NCI-H146 treated with DMSO at 0.1 percent for 48 hours (cell line): ENCODE data around the gene CAPRIN2.

ENCODE experiments used
- DNase-seq: peaks from one replicate; lab custom pipeline; 2025; ENCODE audit not compliant: unreplicated experiment; lab: John Stamatoyannopoulos, UW

Gene CAPRIN2

GRCh38 chr12:30754750-30755394 lies at the start of gene CAPRIN2:
Gene CAPRIN2, minus strand, starts transcription at chr12:30754951. Its CDS starts 1,431 bp downstream, at chr12:30753520.
- peak; percentile 96 for DNase-seq

GRCh38 chr12:30797689-30798088 lies 42.9 kb upstream of the CAPRIN2 start:
- DNase-seq, result no peak

DNA sequence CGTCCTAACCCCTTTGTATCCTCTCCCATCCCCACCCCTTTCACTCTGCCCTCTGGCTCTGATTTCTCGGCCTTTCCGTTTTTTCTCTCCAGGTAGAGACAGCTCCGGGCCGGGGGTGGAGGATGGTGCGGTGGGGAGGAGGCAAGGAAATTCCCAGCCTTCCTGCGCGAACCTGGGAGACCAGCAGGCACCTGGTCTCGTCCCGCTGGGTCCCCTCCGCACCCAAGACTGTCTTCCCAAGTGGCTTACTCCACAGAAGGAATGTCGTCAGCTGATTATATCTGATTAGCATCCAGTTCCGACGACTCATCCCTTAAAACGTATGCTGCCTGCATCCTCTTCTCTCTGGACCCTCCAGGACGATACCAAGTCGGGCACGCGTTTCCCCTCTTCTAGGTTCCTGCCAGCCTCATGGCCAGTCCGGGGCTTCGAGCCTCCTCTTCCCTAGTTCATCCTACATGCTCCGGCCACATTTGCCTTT lies 42.2 kb upstream of the CAPRIN2 start:
- peak; percentile 12 for DNase-seq

DNA sequence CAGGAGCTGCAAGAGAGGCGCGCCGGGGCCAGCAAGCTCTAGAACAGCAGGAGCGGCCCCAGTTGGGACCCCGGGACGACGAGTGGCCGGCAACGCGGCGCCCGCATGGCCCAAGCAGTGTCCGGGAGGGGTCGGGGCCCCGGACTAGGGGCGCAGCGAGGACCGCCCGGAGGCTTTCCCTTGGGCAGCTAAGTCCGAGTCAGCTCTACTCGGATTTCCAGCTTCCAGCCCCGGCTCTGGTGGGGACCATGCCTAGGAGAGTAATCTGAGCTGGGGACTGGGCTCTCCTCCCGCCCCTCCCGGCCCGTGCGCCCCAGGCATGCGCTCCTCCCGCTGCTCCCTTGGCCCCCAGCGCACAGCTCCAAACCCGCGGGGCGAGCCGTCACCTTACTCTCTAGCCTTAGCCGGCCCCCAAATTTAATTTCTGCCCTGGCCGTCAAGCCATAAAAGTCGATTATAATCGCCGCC lies 41.6 kb upstream of the CAPRIN2 start:
- DNase-seq, result peak; percentile 25

DNA sequence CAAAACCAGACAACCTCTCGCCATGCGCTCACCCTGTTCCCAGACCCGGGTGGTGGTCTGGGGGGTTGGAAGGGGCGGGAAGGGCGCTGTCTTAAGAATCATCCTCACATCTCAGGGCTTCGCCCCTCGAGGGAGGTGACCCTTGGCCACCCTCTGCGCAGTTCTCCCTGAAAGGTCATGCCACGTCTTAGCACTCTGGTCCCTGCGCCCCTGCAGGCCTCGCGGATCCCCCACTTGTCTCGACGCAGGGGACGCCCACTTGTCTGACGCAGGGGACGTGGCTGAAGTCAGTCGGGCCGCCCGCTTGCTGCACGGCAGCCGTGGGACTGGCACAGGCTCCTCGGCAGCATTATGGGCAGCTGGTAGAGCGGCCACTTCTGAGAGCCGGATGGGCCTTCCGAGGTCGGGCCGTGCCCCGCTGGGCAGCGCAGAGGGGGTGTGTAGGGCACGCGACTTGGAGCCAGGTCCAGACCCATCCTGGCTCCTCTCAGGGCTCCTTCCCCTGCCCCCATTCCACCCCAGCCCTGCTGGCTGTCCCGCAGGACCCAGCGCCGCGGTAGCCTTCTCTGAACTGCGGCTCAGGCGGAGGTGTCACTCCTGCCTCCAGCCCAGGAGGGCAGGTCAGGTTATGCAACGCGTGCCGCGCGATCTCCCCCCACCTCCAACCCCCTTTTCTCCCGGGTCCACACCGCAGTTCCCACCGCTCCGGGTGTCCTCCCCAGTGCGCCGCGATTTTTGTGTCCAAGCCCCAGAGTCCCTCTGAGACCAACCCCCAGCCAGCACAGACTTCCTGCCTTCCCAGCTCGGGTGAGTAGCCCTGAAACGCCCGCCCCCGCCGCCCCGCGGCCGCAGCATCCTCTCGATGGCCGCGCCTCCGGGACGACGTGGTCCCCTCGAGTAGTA lies 40.9 kb upstream of the CAPRIN2 start:
- DNase-seq, result peak; percentile 37

GRCh38 chr12:30794591-30795409 lies 40.0 kb upstream of the CAPRIN2 start:
- peak; percentile 84 for DNase-seq

- no peak for DNase-seq
These were observed 39.3 kb upstream of the CAPRIN2 start for GRCh38 chr12:30794020-30794419.

GRCh38 chr12:30792648-30793499 lies 38.1 kb upstream of the CAPRIN2 start:
- DNase-seq, result no peak

- no peak for DNase-seq
These were observed 37.3 kb upstream of the CAPRIN2 start for GRCh38 chr12:30792085-30792484.

- DNase-seq, result no peak
These were observed 34.0 kb upstream of the CAPRIN2 start for GRCh38 chr12:30788754-30789153.

DNA sequence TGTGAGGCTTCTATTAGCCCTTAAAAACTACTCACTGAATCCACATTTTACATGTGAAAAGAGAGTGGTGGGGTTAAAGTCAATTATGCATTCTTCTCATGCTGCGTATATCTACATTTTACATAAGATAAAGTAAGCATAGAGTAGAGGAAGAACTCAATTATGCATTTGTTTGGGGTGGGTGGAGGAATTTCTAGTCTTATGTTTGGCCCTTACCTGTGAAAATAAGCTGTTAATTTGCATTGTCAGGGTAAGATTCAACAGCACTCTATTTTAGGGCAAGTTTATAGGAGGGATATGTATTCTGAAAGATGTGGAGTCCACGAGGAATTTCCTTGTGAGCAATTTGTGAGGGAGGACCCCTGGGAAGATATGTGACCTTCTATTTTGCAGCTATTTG lies 30.9 kb upstream of the CAPRIN2 start:
- DNase-seq, result no peak

- DNase-seq, result no peak
These were observed 29.8 kb upstream of the CAPRIN2 start for GRCh38 chr12:30784508-30784907.

DNA sequence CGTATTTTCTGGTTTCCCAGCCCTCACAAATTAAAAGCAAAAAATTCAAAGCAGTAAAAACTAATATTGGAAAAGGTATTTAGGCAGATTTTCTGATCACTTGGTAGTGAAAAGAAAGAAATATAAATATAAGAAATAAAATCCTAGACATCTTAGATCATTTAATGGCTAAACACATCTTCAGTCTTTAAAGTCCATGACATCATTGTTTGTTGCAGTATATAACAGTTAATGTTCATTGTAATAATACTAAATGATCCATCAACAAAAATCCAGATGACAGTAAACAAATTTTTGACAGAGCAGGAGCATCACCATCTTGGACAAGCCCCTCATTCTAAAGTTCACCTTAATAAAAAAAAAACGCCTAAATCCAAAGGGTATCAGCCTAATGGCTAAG lies 29.2 kb upstream of the CAPRIN2 start:
- DNase-seq, result no peak

- DNase-seq, result no peak
These were observed 27.8 kb upstream of the CAPRIN2 start for GRCh38 chr12:30782316-30783173.

DNA sequence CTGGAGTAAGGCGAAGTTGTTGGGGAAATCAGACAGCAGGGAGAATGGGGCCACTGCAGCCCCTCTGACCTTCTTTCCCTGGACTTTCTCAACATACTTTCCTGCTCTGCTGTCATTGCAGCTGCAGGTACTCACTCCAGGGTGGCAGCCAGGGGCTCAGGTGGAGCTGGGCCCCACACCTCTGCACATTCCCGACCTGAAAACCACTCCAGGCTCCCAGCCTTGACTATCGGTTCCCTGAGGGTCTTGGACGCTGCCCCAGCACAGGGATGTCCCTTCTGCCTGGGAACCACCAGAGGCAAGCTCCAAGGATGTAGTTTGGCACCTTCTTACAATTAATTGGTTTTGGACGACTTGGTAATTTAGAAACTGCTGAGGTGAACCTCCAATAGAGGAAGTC lies 24.8 kb upstream of the CAPRIN2 start:
- no peak for DNase-seq

- no peak for DNase-seq
These were observed 24.4 kb upstream of the CAPRIN2 start for GRCh38 chr12:30779178-30779577.

- no peak for DNase-seq
These were observed 19.8 kb upstream of the CAPRIN2 start for GRCh38 chr12:30774599-30774998.

DNA sequence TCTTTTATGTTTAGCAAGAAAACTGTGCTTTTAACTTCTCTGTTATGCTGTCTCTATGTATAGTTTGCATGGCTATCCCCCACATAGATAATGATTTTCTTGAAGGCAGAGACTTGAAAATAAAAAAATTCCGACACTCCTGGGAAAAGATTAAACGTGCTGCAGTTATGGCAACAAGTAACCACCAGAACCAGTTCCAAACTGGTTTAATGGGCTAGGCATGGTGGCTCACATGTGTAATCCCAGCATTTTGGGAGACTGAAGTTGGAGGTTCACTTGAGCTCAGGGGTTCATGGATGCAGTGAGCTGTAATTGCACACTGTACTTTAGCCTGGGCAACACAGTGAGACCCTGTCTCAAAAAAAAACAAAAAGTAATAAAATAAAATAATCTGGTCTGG lies 15.1 kb upstream of the CAPRIN2 start:
- DNase-seq, result no peak

GRCh38 chr12:30764251-30764650 lies 9.5 kb upstream of the CAPRIN2 start:
- peak; percentile 91 for DNase-seq
